ENCODE measurements around the gene GLI3.

- TF ChIP-seq NRF1 (IDR thresholded peaks at IDR 0.05; ENCODE audit: low read depth, low read length) (no peak), RAD21 (IDR thresholded peaks at IDR 0.05 in 1 of 2, conservative IDR thresholded peaks at IDR 0.05 in 1 of 2; ENCODE audit: low read depth in 2 of 2, low read length in 2 of 2) (no peak), CTCF (IDR thresholded peaks at IDR 0.05; ENCODE audit: control extremely low read depth in 1 of 3, insufficient read depth in 1 of 3, low read depth in 1 of 3, low read length in 3 of 3) (no peak), SUZ12 (IDR thresholded peaks at IDR 0.05; ENCODE audit: low read length) (no peak), EZH2 (IDR thresholded peaks at IDR 0.05; ENCODE audit: low read depth, low read length, severe bottlenecking) (no peak), SIN3A (conservative IDR thresholded peaks at IDR 0.05 in 1 of 2, IDR thresholded peaks at IDR 0.05 in 1 of 2; ENCODE audit: low read depth in 1 of 2, low read length in 2 of 2) (no peak), ATF2 (IDR thresholded peaks at IDR 0.05; ENCODE audit: low read length) (no peak), CHD2 (IDR thresholded peaks at IDR 0.05; ENCODE audit: low read length) (no peak), POLR2A (IDR thresholded peaks at IDR 0.05; ENCODE audit: control extremely low read depth in 1 of 2, low read depth in 2 of 2, low read length in 2 of 2) (no peak), EP300 (IDR thresholded peaks at IDR 0.05; ENCODE audit: borderline replicate concordance in 1 of 2, low read depth in 2 of 2, low read length in 2 of 2) (no peak), JUN (IDR thresholded peaks at IDR 0.05; ENCODE audit: low read depth, low read length) (no peak), TCF12 (IDR thresholded peaks at IDR 0.05; ENCODE audit: low read depth, low read length) (no peak), CBX8 (IDR thresholded peaks at IDR 0.05; ENCODE audit: borderline replicate concordance, low read depth, low read length) (no peak), MAFK (IDR thresholded peaks at IDR 0.05; ENCODE audit: low read depth, low read length) (no peak)
Observed at GRCh38 chr7:42203336-42203735, 33.7 kb downstream of the GLI3 start.
